Kidney (tissue), 14 donors: Measurements from ENCODE around the gene NRTN. TPM values are rescaled to one million over a fixed set of nuclear protein-coding genes. Genes with fewer than 3 reads are reported as not detected.
"Not testable (repeated sequence)": the region's sequence is repeated elsewhere in the genome, so short reads cannot be mapped to it uniquely, and the experiment has no call there.

Experiments
- DNase-seq, 5 donors: peaks; one replicate each; pipeline ENCODE4 v3.0.0-alpha.2; 2013 to 2020
- FAIRE-seq: peaks from 2 replicates; lab custom pipeline; 2012; peaks lifted over from hg19 to GRCh38; lab: Jason Lieb, UNC
- H3K27ac ChIP-seq, 2 donors: one replicate each; pipeline ENCODE4 v1.7.0; 2013; ENCODE audit warnings: low read depth in 2 of 2, low read length in 2 of 2, inconsistent platforms in 1 of 2
- H3K27me3 ChIP-seq: one replicate; pipeline ENCODE4 v1.7.1; 2013; ENCODE audit warnings: low read length, inconsistent platforms; ENCODE audit not compliant: control insufficient read depth, insufficient read depth
- H3K36me3 ChIP-seq, 3 donors: one replicate each; pipeline versions ENCODE4 v1.7.0 to v1.7.1; 2013; ENCODE audit warnings: low read length in 3 of 3, control low read depth in 1 of 3, inconsistent platforms in 1 of 3; ENCODE audit not compliant: insufficient read depth in 3 of 3, control insufficient read depth in 2 of 3
- H3K4me1 ChIP-seq, 3 donors: one replicate each; pipeline versions ENCODE4 v1.7.0 to v1.7.1; 2013; ENCODE audit warnings: low read length in 3 of 3, inconsistent platforms in 1 of 3, low read depth in 1 of 3; ENCODE audit not compliant: control insufficient read depth in 2 of 3, insufficient read depth in 2 of 3
- H3K4me3 ChIP-seq, 3 donors: one replicate each; pipeline versions ENCODE4 v1.7.0 to v1.8.1; 2013; ENCODE audit warnings: low read length in 3 of 3, control low read depth in 1 of 3, inconsistent platforms in 1 of 3
- H3K9ac ChIP-seq, 3 donors: one replicate each; pipeline versions ENCODE4 v1.7.0 to v1.7.1; 2013; ENCODE audit warnings: low read length in 3 of 3, control low read depth in 1 of 3, inconsistent platforms in 1 of 3
- H3K9me3 ChIP-seq, 3 donors: one replicate each; pipeline versions ENCODE4 v1.7.0 to v1.7.1; 2013; ENCODE audit warnings: low read length in 3 of 3, control low read depth in 1 of 3, inconsistent platforms in 1 of 3; ENCODE audit not compliant: control insufficient read depth in 2 of 3, insufficient read depth in 1 of 3
- CTCF ChIP-seq: IDR thresholded peaks from 3 replicates; pipeline ENCODE4 v1.5.1; 2012; ENCODE audit warnings: mild to moderate bottlenecking, moderate library complexity, borderline replicate concordance; ENCODE audit not compliant: insufficient read depth; ENCODE audit errors: extremely low read depth
- intact Hi-C: fragments of 100-400 bp; cut with DNase I; formaldehyde crosslinking; loops from one replicate; pipeline ENCODE4 v1.11.1; 2022
- polyA plus RNA-seq: library from polyadenylated mRNA; stranded (reverse); fragments of 350-450 nt; fragmentation: Illumina TruSeq; extraction: RNeasy Lipid Tissue Mini Kit (QIAGEN cat#74804); gene quantifications from one replicate; pipeline ENCODE4 v1.2.3, GENCODE V29; 2014; ENCODE audit warnings: low read depth, low replicate concordance; ENCODE audit not compliant: insufficient read depth
- total RNA-seq: library from RNA; stranded (reverse); fragmentation: NEBNext Ultra II Directional; extraction: Animal tissue kit (Norgen Biotek cat#: 25700); gene quantifications from one replicate; pipeline ENCODE4 v1.2.1, GENCODE V29; 2021
- donor health status: control.
- donor health status: control.
- donor health status: control.
- donor health status: control.
- donor health status: control.
- donor health status: DM: yes; HTN: yes; CAD: no.
- donor health status: Normal renal cell carcinoma (clear cell type).

NRTN gene
- total and polyA plus RNA-seq, 2 donors from 2014 or later, result 3.5 to 5.8 TPM

GRCh38 chr19:5775668-5776309 is 29.1 kb upstream of the NRTN start:
- no peak overlapping the region for H3K4me3 ChIP-seq
- no peaks in the 10 kb centered on the region for H3K27me3 ChIP-seq
- no peaks in the 10 kb centered on the region for H3K4me1 ChIP-seq
- H3K9me3 ChIP-seq, result peaks cover 0 to 3% (median 0%) of the 10 kb centered on the region in 3 donors
- no peak overlapping the region for H3K27ac ChIP-seq
- no peak overlapping the region for H3K9ac ChIP-seq
- no peak for FAIRE-seq
- no peak for DNase-seq
- H3K36me3 ChIP-seq, result no peaks in the 10 kb centered on the region
- no peak for TF ChIP-seq CTCF
- intact Hi-C loops, result no loop called here

GRCh38 chr19:5778402-5778801 is 26.5 kb upstream of the NRTN start:
- no peaks in the 10 kb centered on the region for H3K4me1 ChIP-seq
- no peaks in the 10 kb centered on the region for H3K27me3 ChIP-seq
- no peak overlapping the region for H3K9ac ChIP-seq
- no peak overlapping the region for H3K27ac ChIP-seq
- FAIRE-seq, result no peak
- no peak for DNase-seq
- peaks cover 0 to 3% (median 0%) of the 10 kb centered on the region in 3 donors for H3K9me3 ChIP-seq
- no peak overlapping the region for H3K4me3 ChIP-seq
- no peak for TF ChIP-seq CTCF
- intact Hi-C loops, result no loop called here
- no peaks in the 10 kb centered on the region for H3K36me3 ChIP-seq

GRCh38 chr19:5780916-5781315 is 24.0 kb upstream of the NRTN start:
- intact Hi-C loops, DNase-seq, H3K9me3 ChIP-seq, FAIRE-seq, H3K36me3 ChIP-seq, H3K27ac ChIP-seq, H3K27me3 ChIP-seq, H3K4me1 ChIP-seq, H3K9ac ChIP-seq, H3K4me3 ChIP-seq: not testable (repeated sequence)

GRCh38 chr19:5782322-5782721 is 22.5 kb upstream of the NRTN start:
- peaks cover 0 to 15% (median 11%) of the 10 kb centered on the region in 3 donors for H3K36me3 ChIP-seq
- no peaks in the 10 kb centered on the region for H3K4me1 ChIP-seq
- no peaks in the 10 kb centered on the region for H3K27me3 ChIP-seq
- DNase-seq (no peak), FAIRE-seq (no peak)
- no peak overlapping the region for H3K27ac ChIP-seq
- H3K4me3 ChIP-seq, result no peak overlapping the region
- intact Hi-C loops, result no loop called here
- H3K9ac ChIP-seq, result no peak overlapping the region
- TF ChIP-seq CTCF, result no peak
- H3K9me3 ChIP-seq, result no peaks in the 10 kb centered on the region
